ENCODE results near the gene CSMD2.

The CSMD2 gene

DNA sequence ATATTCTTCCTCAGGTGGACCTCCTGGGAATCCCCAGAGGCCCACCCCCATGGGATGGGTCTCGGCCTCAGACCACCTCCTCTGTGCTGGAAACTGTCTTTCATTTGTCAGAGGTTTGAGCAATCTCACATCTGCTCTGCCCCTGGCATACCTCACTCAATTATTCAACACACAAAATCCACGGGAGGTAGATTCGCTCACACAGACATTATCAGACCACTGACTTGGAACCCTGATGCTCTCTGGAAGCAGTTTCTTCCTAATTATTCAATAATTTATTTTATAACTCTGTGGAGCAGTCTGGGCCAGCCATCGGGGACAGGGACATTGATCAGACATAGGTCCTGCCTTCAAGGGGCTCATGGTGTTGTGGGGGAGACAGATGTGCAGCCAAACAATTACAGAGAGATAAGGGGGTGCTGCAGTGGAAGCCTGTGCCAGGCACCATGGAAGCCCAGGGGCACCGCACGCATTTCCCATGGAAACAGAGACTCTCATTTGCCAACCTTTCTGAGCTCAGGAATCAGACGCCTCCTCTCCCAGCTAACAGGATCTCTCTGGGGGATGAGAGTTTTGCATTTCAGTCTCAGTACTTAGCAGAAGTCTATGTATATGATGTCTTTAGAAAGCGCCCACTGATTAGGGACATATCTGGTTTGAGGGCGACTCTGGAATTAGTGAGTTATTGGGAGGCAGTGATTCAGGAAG, 204.7 kb downstream of the CSMD2 start:
- DNase-seq (ENCODE audit: low read depth in 2 of 2), result no peak

DNA sequence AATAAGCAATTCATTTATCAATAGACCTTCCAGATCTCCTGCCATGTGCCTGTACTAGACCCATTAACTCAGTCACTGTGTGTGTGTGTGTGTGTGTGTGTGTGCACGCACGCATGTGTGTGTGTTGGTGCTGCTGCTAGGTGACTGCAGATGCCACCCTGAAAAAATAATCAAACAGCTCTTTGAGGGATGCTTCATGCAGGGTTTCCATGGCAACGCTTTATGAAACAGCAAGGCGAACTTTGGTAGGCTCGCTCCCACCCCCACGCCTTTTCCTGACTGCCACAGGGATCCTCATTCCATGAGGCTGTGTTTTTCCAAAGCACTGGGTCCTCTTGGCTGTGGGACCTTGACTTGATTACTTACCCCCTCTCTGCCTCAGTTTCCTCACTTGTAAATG, 207.2 kb downstream of the CSMD2 start:
- no peak for DNase-seq (ENCODE audit: low read depth in 2 of 2)

GRCh38 chr1:33955096-33955495, 209.9 kb downstream of the CSMD2 start:
- no peak for DNase-seq (ENCODE audit: low read depth in 2 of 2)

GRCh38 chr1:33949570-33949969, 215.5 kb downstream of the CSMD2 start:
- DNase-seq (ENCODE audit: low read depth in 2 of 2), result no peak

DNA sequence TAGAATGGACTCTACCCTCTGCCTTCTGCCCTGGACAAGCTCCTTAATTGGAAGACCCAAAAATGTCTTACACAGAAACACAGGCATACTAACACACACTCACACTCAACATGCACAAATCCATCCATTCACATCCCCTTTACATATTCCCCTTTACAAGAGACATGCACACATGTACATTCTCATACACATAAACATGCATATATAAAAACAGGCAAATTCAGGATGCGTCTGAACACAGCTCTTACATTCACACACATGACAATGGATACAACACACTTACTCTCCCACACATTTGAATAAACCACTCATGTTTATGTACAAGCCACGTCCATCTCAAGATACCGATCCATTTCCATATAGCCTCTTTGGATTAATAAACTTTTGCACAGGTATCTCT, 216.7 kb downstream of the CSMD2 start:
- no peak for DNase-seq (ENCODE audit: low read depth in 2 of 2)

GRCh38 chr1:33946836-33947235, 218.2 kb downstream of the CSMD2 start:
- no peak for DNase-seq (ENCODE audit: low read depth in 2 of 2)

- DNase-seq (ENCODE audit: low read depth in 2 of 2), result no peak
Observed at GRCh38 chr1:33944846-33945245, 220.2 kb downstream of the CSMD2 start.

GRCh38 chr1:33943978-33944377, 221.1 kb downstream of the CSMD2 start:
- no peak for DNase-seq (ENCODE audit: low read depth in 2 of 2)

DNA sequence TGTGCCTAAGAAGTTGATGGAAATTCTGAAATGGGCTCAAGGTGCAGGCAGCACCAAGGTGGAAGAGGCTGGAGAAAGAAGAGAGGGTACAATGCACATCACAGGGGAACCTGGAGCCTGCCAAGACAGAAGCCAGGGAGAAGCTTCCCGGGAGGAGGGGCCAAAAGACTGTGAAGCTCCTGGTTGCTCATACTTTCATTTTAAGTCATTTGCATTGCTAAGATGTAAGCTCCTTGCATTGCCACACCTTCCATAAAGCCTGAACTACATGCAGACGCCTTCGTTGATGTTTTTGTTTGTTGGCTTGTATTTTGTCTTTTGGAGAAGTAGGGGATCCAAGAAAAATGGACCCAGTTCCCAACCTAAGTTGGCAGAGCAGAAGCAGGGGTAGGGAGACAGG, 232.2 kb downstream of the CSMD2 start:
- no peak for DNase-seq (ENCODE audit: low read depth in 2 of 2)

DNA sequence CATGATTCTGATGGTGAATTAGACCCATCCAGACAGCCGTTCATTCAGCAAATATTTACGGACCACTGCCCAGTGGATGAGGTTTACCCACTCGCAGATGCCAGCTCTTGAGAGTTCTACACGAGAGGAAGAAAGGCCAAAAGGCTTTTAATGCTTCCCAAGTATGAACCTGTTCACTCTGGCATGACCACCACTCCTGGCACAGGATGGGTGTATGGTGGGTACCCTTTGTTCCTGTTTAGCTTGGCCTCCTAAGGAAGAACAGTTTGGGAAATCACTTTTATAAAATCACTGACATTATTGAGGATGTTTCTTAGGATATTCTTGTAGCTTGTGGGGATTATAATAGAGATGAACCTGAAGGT, 233.9 kb downstream of the CSMD2 start:
- DNase-seq (ENCODE audit: low read depth in 2 of 2), result no peak

DNA sequence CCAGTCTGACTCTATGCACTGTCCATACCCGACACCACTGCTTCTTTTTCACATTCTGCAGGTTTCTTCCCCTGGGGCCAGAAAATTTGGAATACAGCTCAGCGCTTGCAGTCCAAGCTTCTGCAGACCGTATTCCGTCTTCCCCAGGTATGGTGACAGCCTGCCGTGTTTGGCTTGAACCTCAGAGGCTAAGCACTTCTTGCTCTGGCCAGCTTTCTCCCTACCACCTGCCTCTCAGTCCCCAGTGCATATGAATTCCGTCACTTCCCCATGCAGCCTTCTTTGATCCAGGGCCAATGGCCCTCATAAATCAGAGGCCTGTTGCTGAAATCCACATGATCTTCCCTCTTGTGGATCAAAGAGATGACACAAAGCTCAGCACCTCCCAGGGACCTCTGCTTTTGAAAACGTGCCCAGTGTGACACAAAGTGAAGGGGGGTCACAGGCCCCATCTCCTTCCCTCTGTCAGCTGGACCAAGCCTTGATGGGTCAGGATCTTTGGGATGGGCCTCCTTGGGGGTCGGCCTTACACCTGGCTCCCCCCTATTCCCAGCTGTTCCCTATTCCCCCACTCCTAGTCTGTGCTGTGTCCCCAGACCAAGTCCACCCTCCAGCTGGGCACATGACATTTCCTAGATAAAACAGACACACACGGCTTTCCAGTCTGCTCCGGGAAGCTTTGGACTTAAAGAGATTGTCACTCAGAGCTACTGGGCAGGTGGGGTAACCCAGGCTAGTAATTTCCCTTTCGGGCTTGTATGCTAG, 234.5 kb downstream of the CSMD2 start:
- DNase-seq (ENCODE audit: low read depth in 2 of 2), result no peak

- DNase-seq (ENCODE audit: low read depth in 2 of 2), result no peak
Observed at GRCh38 chr1:33928251-33928650, 236.8 kb downstream of the CSMD2 start.

DNA sequence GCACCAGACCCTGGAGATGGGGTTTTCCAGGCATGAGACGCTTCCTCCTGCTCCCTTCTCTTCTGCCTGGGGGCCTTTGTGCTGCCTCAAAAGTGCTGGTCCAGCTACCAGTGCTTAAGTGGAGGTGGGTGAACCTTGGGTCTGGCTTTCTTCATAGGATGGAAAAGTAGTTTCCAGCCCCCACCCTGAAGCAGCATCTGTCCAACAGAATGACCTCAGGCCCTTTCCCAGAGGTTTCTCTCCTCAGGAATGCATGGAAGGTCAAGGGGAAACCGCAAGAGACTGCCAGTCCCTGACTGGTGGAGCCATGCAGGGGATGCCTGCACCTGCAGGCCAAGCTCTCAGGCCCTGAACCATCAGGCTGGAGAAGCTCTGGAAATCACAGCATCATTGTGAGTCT, 237.3 kb downstream of the CSMD2 start:
- DNase-seq (ENCODE audit: low read depth in 2 of 2), result no peak

DNA sequence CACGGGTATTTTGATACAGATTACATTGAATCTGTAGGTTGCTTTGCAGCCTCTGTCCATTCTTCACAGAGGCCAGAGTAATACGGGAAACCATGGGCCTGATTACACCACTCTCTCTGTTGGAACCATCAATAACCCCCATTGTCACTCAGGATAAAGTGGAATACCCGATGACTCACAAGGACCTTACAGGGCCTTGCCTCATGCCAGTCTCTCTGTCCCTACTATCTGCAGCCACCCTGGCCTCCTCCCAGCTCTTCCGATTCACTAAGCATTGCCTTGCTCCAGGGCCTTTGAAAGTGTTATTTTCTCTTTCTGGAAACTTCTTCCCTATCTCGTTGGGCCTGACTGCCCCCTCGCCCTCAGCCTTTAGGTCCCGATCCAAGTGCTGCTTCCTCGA, 239.4 kb downstream of the CSMD2 start:
- no peak for DNase-seq (ENCODE audit: low read depth in 2 of 2)

DNA sequence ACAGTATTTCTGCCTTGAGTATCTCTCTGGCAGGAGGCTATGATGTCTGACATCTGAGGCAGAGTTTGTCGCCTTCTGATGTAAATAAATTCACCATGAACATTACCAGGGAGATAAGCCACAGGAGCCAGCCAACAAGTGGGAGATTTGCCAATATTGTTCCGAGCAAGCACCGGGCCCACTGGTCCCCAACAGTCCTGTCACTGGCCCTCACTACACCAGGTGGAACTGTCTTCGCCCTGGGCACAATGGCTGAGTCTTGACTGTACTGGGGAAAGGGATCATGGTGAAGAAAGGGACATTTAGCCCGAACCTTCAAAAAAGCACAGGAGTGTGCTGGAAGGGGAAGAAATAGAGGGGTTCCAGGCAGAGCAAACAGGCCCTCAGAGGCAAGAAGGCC, 243.7 kb downstream of the CSMD2 start:
- no peak for DNase-seq (ENCODE audit: low read depth in 2 of 2)

GRCh38 chr1:33918368-33918767, 246.7 kb downstream of the CSMD2 start:
- DNase-seq (ENCODE audit: low read depth in 2 of 2), result no peak

- no peak for DNase-seq (ENCODE audit: low read depth in 2 of 2)
Observed at GRCh38 chr1:33916786-33917185, 248.2 kb downstream of the CSMD2 start.

- no peak for DNase-seq (ENCODE audit: low read depth in 2 of 2)
Observed at GRCh38 chr1:33914531-33914930, 250.5 kb downstream of the CSMD2 start.

GRCh38 chr1:33908324-33908956, 256.6 kb downstream of the CSMD2 start:
- no peak for DNase-seq (ENCODE audit: low read depth in 2 of 2)

- DNase-seq (ENCODE audit: low read depth in 2 of 2), result no peak
Observed at GRCh38 chr1:33906156-33906555, 258.9 kb downstream of the CSMD2 start.

DNA sequence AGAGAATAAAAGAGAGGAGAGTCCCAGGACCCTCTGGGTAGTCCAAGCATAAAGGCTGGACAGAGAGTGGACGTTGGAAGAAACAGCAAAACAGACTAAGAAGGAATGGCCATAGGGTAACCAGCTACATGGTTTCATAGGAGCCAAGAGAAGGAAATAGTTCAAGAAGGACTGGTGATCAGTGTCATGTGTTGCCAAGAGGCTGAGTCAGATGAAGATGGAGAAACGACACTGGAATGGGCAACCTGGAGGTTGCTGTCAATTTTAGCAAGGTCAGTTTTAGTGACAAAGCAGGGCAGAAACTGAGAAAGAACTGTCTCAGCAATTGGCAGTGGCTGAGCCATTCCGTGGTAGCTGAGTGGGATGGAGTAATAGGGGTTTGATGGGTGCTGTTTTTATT, 259.8 kb downstream of the CSMD2 start:
- no peak for DNase-seq (ENCODE audit: low read depth in 2 of 2)

DNA sequence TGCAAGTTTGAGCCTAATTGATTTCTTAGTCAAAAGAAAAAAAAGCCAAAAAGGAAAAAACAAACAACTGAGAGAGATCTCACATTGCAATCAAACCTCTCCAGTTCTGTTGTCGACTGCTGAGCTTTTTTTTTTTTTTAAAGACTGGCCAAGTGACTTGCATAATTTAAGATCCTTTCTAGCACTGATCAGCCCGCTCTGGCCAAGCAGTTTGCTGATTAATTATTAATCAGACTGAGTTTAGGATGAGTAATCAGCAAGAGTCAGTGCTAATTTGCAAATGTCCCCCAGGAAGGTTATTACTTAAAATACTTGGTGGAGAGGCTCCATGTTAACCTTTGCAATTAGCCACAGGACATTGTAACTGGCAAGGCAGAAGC, 261.8 kb downstream of the CSMD2 start:
- DNase-seq (ENCODE audit: low read depth in 2 of 2), result no peak

All from stimulated activated CD8-positive, alpha-beta memory T cell treated with anti-CD3 and anti-CD28 coated beads, Interleukin-2, amount 100 ng/mL, for 48 hours (primary cell).